Sigmoid colon (tissue), 7 donors: ENCODE results near the gene RSPRY1. TPM values are rescaled to one million over a fixed set of nuclear protein-coding genes. Genes with fewer than 3 reads are reported as not detected.

Experiments
- DNase-seq: peaks from one replicate; pipeline ENCODE4 v3.0.0-alpha.2; 2019
- H3K27ac ChIP-seq, 4 donors: fragments of 200-600 bp; sonication (generic); one replicate each; pipeline ENCODE4 v1.5.1; 2016 to 2019; ENCODE audit warnings: mild to moderate bottlenecking in 1 of 4
- H3K27me3 ChIP-seq, 3 donors: fragments of 200-600 bp; sonication (generic); one replicate each; pipeline ENCODE4 v1.5.1; 2019; ENCODE audit warnings: mild to moderate bottlenecking in 1 of 3
- H3K36me3 ChIP-seq, 4 donors: fragments of 200-600 bp; sonication (generic); one replicate each; pipeline ENCODE4 v1.5.1; 2016 to 2019
- H3K4me1 ChIP-seq, 4 donors: fragments of 200-600 bp; sonication (generic); one replicate each; pipeline ENCODE4 v1.5.1; 2017 to 2019
- H3K4me3 ChIP-seq, 4 donors: fragments of 200-600 bp; sonication (generic); one replicate each; pipeline ENCODE4 v1.5.1; 2017 to 2019; ENCODE audit warnings: mild to moderate bottlenecking in 2 of 4, moderate library complexity in 1 of 4
- H3K9me3 ChIP-seq, 4 donors: fragments of 200-600 bp in 3 of 4; sonication (generic) in 3 of 4; one replicate each; pipeline versions ENCODE4 v1.5.1 to v1.6.1; 2013 to 2019
- CTCF ChIP-seq, 4 experiments: fragments of 450-650 bp in 3 of 4; fragments of 200-600 bp in 1 of 4; IDR thresholded peaks; one replicate each; pipeline ENCODE4 v1.5.1; 2016 to 2019; ENCODE audit warnings: antibody characterized with exemption in 4 of 4, mild to moderate bottlenecking in 3 of 4, moderate library complexity in 2 of 4
- EP300 ChIP-seq, 4 donors: sonication (generic); formaldehyde crosslinking; IDR thresholded peaks; one replicate each; pipeline ENCODE4 v1.6.1; 2017; ENCODE audit warnings: antibody characterized with exemption in 4 of 4
- POLR2A ChIP-seq, 2 donors: fragments of 450-650 bp; IDR thresholded peaks; one replicate each; pipeline ENCODE4 v1.6.1; 2016; ENCODE audit warnings: antibody characterized with exemption in 2 of 2, mild to moderate bottlenecking in 2 of 2, moderate library complexity in 2 of 2
- POLR2AphosphoS5 ChIP-seq, 4 donors: sonication (generic); formaldehyde crosslinking; IDR thresholded peaks; one replicate each; pipeline ENCODE4 v1.6.1; 2017; ENCODE audit warnings: antibody characterized with exemption in 4 of 4
- WGBS, 2 donors: extraction: QIAGEN DNeasy Blood & Tissue Kit; methylation state at CpG; one replicate each; pipeline ENCODE4 v1.1.7; 2013; 5-methylcytosine and 5-hydroxymethylcytosine counted together
- intact Hi-C: fragments of 100-400 bp; cut with DNase I; formaldehyde crosslinking; loops from one replicate; pipeline ENCODE4 v1.15.1; 2023
- polyA plus RNA-seq, 3 donors: library from polyadenylated mRNA; stranded (reverse); fragments of 200-250 nt; gene quantifications; one replicate each; pipeline ENCODE4 v1.2.3, GENCODE V29; 2013
- total RNA-seq, 4 donors: library from RNA; depleted of rRNA; stranded (reverse); fragments of >200 nt; gene quantifications; one replicate each; pipeline ENCODE4 v1.1.0, GENCODE V29; 2016
- donor health status: healthy with polysubstance abuse.
- donor health status: Bipolar disorder and iron deficiency.
- donor health status: healthy.

The RSPRY1 gene
- total and polyA plus RNA-seq, 7 donors: 12.6 to 42.7 (median 30.6) TPM

- peak; percentile 52 for DNase-seq
- intact Hi-C loops: no loop called here
Measured at GRCh38 chr16:57145046-57146021, 40.8 kb upstream of the RSPRY1 start.

GRCh38 chr16:57146040-57146647 is 40.0 kb upstream of the RSPRY1 start:
- Histone ChIP-seq H3K9me3 (no peaks in the 10 kb centered on the region), H3K27ac (no peak overlapping the region), H3K4me3 (no peak overlapping the region), H3K4me1 (peaks cover 0 to 17% (median 14%) of the 10 kb centered on the region in 4 donors), H3K36me3 (peaks cover 0 to 6% (median 0%) of the 10 kb centered on the region in 4 donors), H3K27me3 (no peaks in the 10 kb centered on the region)
- TF ChIP-seq POLR2A (IDR thresholded peaks at IDR 0.05): no peak
- TF ChIP-seq POLR2AphosphoS5 (IDR thresholded peaks at IDR 0.05): no peak
- no peak for TF ChIP-seq CTCF (IDR thresholded peaks at IDR 0.05)
- no peak for TF ChIP-seq EP300 (IDR thresholded peaks at IDR 0.05)
- DNase-seq: peak; percentile 58
- 93% methylated on average over 24 of the region's 24 CpGs for WGBS, 2 donors
- intact Hi-C loops: no loop called here

More at GRCh38 chr16:57145046-57146021, 40.8 kb upstream of the RSPRY1 start:
- Histone ChIP-seq H3K4me1 (peaks cover 0 to 17% (median 14%) of the 10 kb centered on the region in 4 donors), H3K9me3 (no peaks in the 10 kb centered on the region), H3K4me3 (no peak overlapping the region), H3K36me3 (peaks cover 0 to 6% (median 0%) of the 10 kb centered on the region in 4 donors), H3K27me3 (no peaks in the 10 kb centered on the region), H3K27ac (no peak overlapping the region)
- TF ChIP-seq POLR2AphosphoS5 (IDR thresholded peaks at IDR 0.05) (no peak), EP300 (IDR thresholded peaks at IDR 0.05) (no peak), POLR2A (IDR thresholded peaks at IDR 0.05) (no peak), CTCF (IDR thresholded peaks at IDR 0.05) (no peak)
- WGBS, 2 donors: 86 to 91% methylated on average over 14 of the region's 14 CpGs

- Histone ChIP-seq H3K27ac (peak overlapping the region in 1 of 4 donors; percentile 5), H3K4me1 (peaks cover 0 to 17% (median 14%) of the 10 kb centered on the region in 4 donors), H3K9me3 (no peaks in the 10 kb centered on the region), H3K27me3 (no peaks in the 10 kb centered on the region), H3K36me3 (peaks cover 0 to 6% (median 0%) of the 10 kb centered on the region in 4 donors), H3K4me3 (no peak overlapping the region)
- TF ChIP-seq POLR2AphosphoS5 (IDR thresholded peaks at IDR 0.05): no peak
- TF ChIP-seq CTCF (IDR thresholded peaks at IDR 0.05): no peak
- TF ChIP-seq POLR2A (IDR thresholded peaks at IDR 0.05): no peak
- no peak for TF ChIP-seq EP300 (IDR thresholded peaks at IDR 0.05)
- 95 to 97% methylated on average over 5 of the region's 5 CpGs for WGBS, 2 donors
- peak; percentile 55 for DNase-seq
- intact Hi-C loops: no loop called here
Measured at GRCh38 chr16:57146735-57147134, 39.4 kb upstream of the RSPRY1 start.

GRCh38 chr16:57147381-57148221 is 38.5 kb upstream of the RSPRY1 start:
- WGBS, 2 donors: 43 to 74% methylated on average over 14 of the region's 14 CpGs
- Histone ChIP-seq H3K27me3 (no peaks in the 10 kb centered on the region), H3K27ac (peak overlapping the region; percentile 5 to 44 (median 21)), H3K9me3 (no peaks in the 10 kb centered on the region), H3K4me3 (no peak overlapping the region), H3K4me1 (peaks cover 0 to 21% (median 16%) of the 10 kb centered on the region in 4 donors), H3K36me3 (peaks cover 0 to 10% (median 0%) of the 10 kb centered on the region in 4 donors)
- DNase-seq: peak; percentile 66
- TF ChIP-seq EP300 (IDR thresholded peaks at IDR 0.05): no peak
- TF ChIP-seq POLR2AphosphoS5 (IDR thresholded peaks at IDR 0.05): no peak
- TF ChIP-seq POLR2A (IDR thresholded peaks at IDR 0.05): no peak
- no peak for TF ChIP-seq CTCF (IDR thresholded peaks at IDR 0.05)
- intact Hi-C loops: no loop called here
